Central memory CD8-positive, alpha-beta T cell (primary cell): ENCODE measurements around the gene OPRL1.

ENCODE experiments used
- ATAC-seq: fragments of 150-1000 bp; cut with Tn5 transposase; replicated peaks from 2 replicates; pipeline ENCODE4 v1.10.0; 2022; ENCODE audit warnings: mild to moderate bottlenecking, moderate FRiP score, moderate number of reproducible peaks; ENCODE audit not compliant: poor library complexity, severe bottlenecking; ENCODE audit errors: extremely low read depth
- DNase-seq, 2 donors: peaks; one replicate each; pipeline ENCODE4 v3.0.0; 2021; ENCODE audit warnings: low spot score in 2 of 2
- H3K27ac Mint-ChIP-seq: one replicate; pipeline ENCODE4 v1.8.0; 2022; ENCODE audit warnings: low read depth, mild to moderate bottlenecking, moderate library complexity, mixed read lengths
- H3K27me3 Mint-ChIP-seq: one replicate; pipeline ENCODE4 v1.8.0; 2022; ENCODE audit warnings: mixed read lengths
- H3K36me3 Mint-ChIP-seq: one replicate; pipeline ENCODE4 v1.8.0; 2022; ENCODE audit warnings: mild to moderate bottlenecking, moderate library complexity, mixed read lengths; ENCODE audit not compliant: insufficient read depth
- H3K4me1 Mint-ChIP-seq: one replicate; pipeline ENCODE4 v1.8.0; 2022; ENCODE audit warnings: mixed read lengths
- H3K4me3 Mint-ChIP-seq: one replicate; pipeline ENCODE4 v1.8.0; 2022; ENCODE audit warnings: mild to moderate bottlenecking, moderate library complexity, mixed read lengths
- H3K9me3 Mint-ChIP-seq: one replicate; pipeline ENCODE4 v1.8.0; 2022; ENCODE audit warnings: mixed read lengths

OPRL1 gene

GRCh38 chr20:64142590-64142989 is 62.7 kb downstream of the OPRL1 start:
- H3K27me3 Mint-ChIP-seq: peaks cover 23% of the 10 kb centered on the region
- peaks cover 12% of the 10 kb centered on the region for H3K9me3 Mint-ChIP-seq
- no peaks in the 10 kb centered on the region for H3K36me3 Mint-ChIP-seq
- H3K4me1 Mint-ChIP-seq: no peaks in the 10 kb centered on the region
- ATAC-seq (no peak), DNase-seq (no peak)
- H3K4me3 Mint-ChIP-seq: no peak overlapping the region
- no peak overlapping the region for H3K27ac Mint-ChIP-seq

- H3K9me3 Mint-ChIP-seq: peaks cover 12% of the 10 kb centered on the region
- H3K36me3 Mint-ChIP-seq: no peaks in the 10 kb centered on the region
- no peaks in the 10 kb centered on the region for H3K4me1 Mint-ChIP-seq
- DNase-seq: no peak
- H3K27me3 Mint-ChIP-seq: peaks cover 21% of the 10 kb centered on the region
- no peak overlapping the region for H3K27ac Mint-ChIP-seq
- no peak overlapping the region for H3K4me3 Mint-ChIP-seq
- no peak for ATAC-seq
Observed at GRCh38 chr20:64143018-64143801, 63.3 kb downstream of the OPRL1 start.

GRCh38 chr20:64144144-64144912 is 64.4 kb downstream of the OPRL1 start:
- H3K27ac Mint-ChIP-seq: no peak overlapping the region
- peaks cover 21% of the 10 kb centered on the region for H3K27me3 Mint-ChIP-seq
- no peaks in the 10 kb centered on the region for H3K36me3 Mint-ChIP-seq
- H3K4me1 Mint-ChIP-seq: no peaks in the 10 kb centered on the region
- H3K9me3 Mint-ChIP-seq: peaks cover 12% of the 10 kb centered on the region
- ATAC-seq (no peak), DNase-seq (no peak)
- no peak overlapping the region for H3K4me3 Mint-ChIP-seq

- no peak for DNase-seq
- Mint-ChIP-seq H3K27ac (no peak overlapping the region), H3K36me3 (no peaks in the 10 kb centered on the region), H3K9me3 (peaks cover 12% of the 10 kb centered on the region), H3K4me1 (no peaks in the 10 kb centered on the region), H3K27me3 (peaks cover 15% of the 10 kb centered on the region), H3K4me3 (no peak overlapping the region)
- ATAC-seq: no peak
Observed at GRCh38 chr20:64145458-64146300, 65.8 kb downstream of the OPRL1 start.

- peaks cover 12% of the 10 kb centered on the region for H3K9me3 Mint-ChIP-seq
Observed at GRCh38 chr20:64146301-64146935, 66.5 kb downstream of the OPRL1 start.

GRCh38 chr20:64146936-64147477 is 67.1 kb downstream of the OPRL1 start:
- no peak overlapping the region for H3K4me3 Mint-ChIP-seq
- H3K9me3 Mint-ChIP-seq: peaks cover 12% of the 10 kb centered on the region
- no peak overlapping the region for H3K27ac Mint-ChIP-seq
- ATAC-seq (no peak), DNase-seq (no peak)
- H3K27me3 Mint-ChIP-seq: peaks cover 7% of the 10 kb centered on the region
- H3K36me3 Mint-ChIP-seq: no peaks in the 10 kb centered on the region
- no peaks in the 10 kb centered on the region for H3K4me1 Mint-ChIP-seq

More at GRCh38 chr20:64146301-64146935, 66.5 kb downstream of the OPRL1 start:
- ATAC-seq: no peak
- Mint-ChIP-seq H3K4me1 (no peaks in the 10 kb centered on the region), H3K27ac (no peak overlapping the region), H3K27me3 (peaks cover 7% of the 10 kb centered on the region), H3K36me3 (no peaks in the 10 kb centered on the region), H3K4me3 (no peak overlapping the region)
- DNase-seq: no peak

GRCh38 chr20:64148581-64148980 is 68.7 kb downstream of the OPRL1 start:
- peaks cover 7% of the 10 kb centered on the region for H3K27me3 Mint-ChIP-seq
- no peak overlapping the region for H3K4me3 Mint-ChIP-seq
- ATAC-seq (no peak), DNase-seq (no peak)
- peaks cover 12% of the 10 kb centered on the region for H3K9me3 Mint-ChIP-seq
- no peaks in the 10 kb centered on the region for H3K36me3 Mint-ChIP-seq
- no peak overlapping the region for H3K27ac Mint-ChIP-seq
- H3K4me1 Mint-ChIP-seq: no peaks in the 10 kb centered on the region

- no peak for ATAC-seq
- Mint-ChIP-seq H3K4me1 (no peaks in the 10 kb centered on the region), H3K9me3 (peaks cover 11% of the 10 kb centered on the region), H3K4me3 (no peak overlapping the region), H3K27me3 (peaks cover 7% of the 10 kb centered on the region), H3K36me3 (no peaks in the 10 kb centered on the region), H3K27ac (no peak overlapping the region)
- no peak for DNase-seq
Observed at GRCh38 chr20:64149141-64149540, 69.3 kb downstream of the OPRL1 start.

- H3K27ac Mint-ChIP-seq: no peak overlapping the region
Observed at GRCh38 chr20:64149809-64150560, 70.1 kb downstream of the OPRL1 start.

More at GRCh38 chr20:64149809-64150560, 70.1 kb downstream of the OPRL1 start:
- Mint-ChIP-seq H3K36me3 (no peaks in the 10 kb centered on the region), H3K4me3 (no peak overlapping the region), H3K4me1 (no peaks in the 10 kb centered on the region), H3K9me3 (peaks cover 3% of the 10 kb centered on the region), H3K27me3 (peaks cover 3% of the 10 kb centered on the region)
- ATAC-seq (no peak), DNase-seq (no peak)
